Mesothelial cell of epicardium (in vitro differentiated cells): ENCODE measurements around the gene UGT1A7. TPM values are rescaled to one million over a fixed set of nuclear protein-coding genes. Genes with fewer than 3 reads are reported as not detected.
"Not testable (repeated sequence)": the region's sequence is repeated elsewhere in the genome, so short reads cannot be mapped to it uniquely, and the experiment has no call there.

Experiments
- DNase-seq, 2 experiments: peaks; one replicate each; pipeline ENCODE4 v3.0.0; 2021; ENCODE audit warnings: low spot score in 2 of 2; ENCODE audit not compliant: unreplicated experiment in 2 of 2
- H3K27ac Mint-ChIP-seq: 2 replicates; pipeline ENCODE4 v1.8.0; 2021; ENCODE audit warnings: mixed read lengths
- H3K27me3 Mint-ChIP-seq: 2 replicates; pipeline ENCODE4 v1.8.0; 2021; ENCODE audit warnings: low read depth, mixed read lengths
- H3K36me3 Mint-ChIP-seq: 2 replicates; pipeline ENCODE4 v1.8.0; 2021; ENCODE audit warnings: mixed read lengths
- H3K4me1 Mint-ChIP-seq: 2 replicates; pipeline ENCODE4 v1.8.0; 2021; ENCODE audit warnings: mixed read lengths
- H3K4me3 Mint-ChIP-seq: 2 replicates; pipeline ENCODE4 v1.8.0; 2021; ENCODE audit warnings: mild to moderate bottlenecking, moderate library complexity, mixed read lengths
- H3K9me3 Mint-ChIP-seq: 2 replicates; pipeline ENCODE4 v1.8.0; 2021; ENCODE audit warnings: mixed read lengths
- CTCF ChIP-seq: fragments of 200-600 bp; sonication (generic); IDR thresholded peaks from one replicate; pipeline ENCODE4 v1.5.0; 2021; ENCODE audit warnings: antibody characterized with exemption; ENCODE audit not compliant: unreplicated experiment
- total RNA-seq: library from RNA; stranded (reverse); gene quantifications from 3 replicates; pipeline ENCODE4 v1.2.1, GENCODE V29; 2021

Gene UGT1A7
- total RNA-seq, 1 donor from 2014 or later, result not detected

- no peak for TF ChIP-seq CTCF
- Mint-ChIP-seq H3K9me3 (no peaks in the 10 kb centered on the region), H3K4me3 (no peak within 1 kb of the TSS), H3K27me3 (peaks cover 25% of the 10 kb centered on the region), H3K36me3 (no peaks in the 10 kb centered on the region), H3K4me1 (no peaks in the 10 kb centered on the region), H3K27ac (no peak within 1 kb of the TSS)
- no peak for DNase-seq
Observed at GRCh38 chr2:233718552-233718951, 36.9 kb downstream of the UGT1A7 start, which contains the start of gene UGT1A4. TSS of gene UGT1A4 (plus strand) at chr2:233718736. CDS start at chr2:233718821, 85 bp downstream.

- Mint-ChIP-seq H3K4me1 (no peaks in the 10 kb centered on the region), H3K27me3 (peaks cover 4% of the 10 kb centered on the region), H3K27ac (no peak within 1 kb of the TSS), H3K36me3 (no peaks in the 10 kb centered on the region), H3K9me3 (peaks cover 7% of the 10 kb centered on the region), H3K4me3 (no peak within 1 kb of the TSS)
- TF ChIP-seq CTCF, result no peak
- no peak for DNase-seq
Observed at GRCh38 chr2:233728723-233729301, 47.1 kb downstream of the UGT1A7 start, which contains the start of gene UGT1A3. TSS of gene UGT1A3 (plus strand) at chr2:233729042. CDS start at chr2:233729127, 85 bp downstream.

GRCh38 chr2:233736868-233737653 is 55.4 kb downstream of the UGT1A7 start:
- Mint-ChIP-seq H3K27me3 (peaks cover 37% of the 10 kb centered on the region), H3K9me3 (peaks cover 11% of the 10 kb centered on the region)
- not testable (repeated sequence) for H3K4me3 Mint-ChIP-seq, H3K27ac Mint-ChIP-seq, H3K36me3 Mint-ChIP-seq, H3K4me1 Mint-ChIP-seq, DNase-seq

- H3K4me1 Mint-ChIP-seq, result no peaks in the 10 kb centered on the region
- no peaks in the 10 kb centered on the region for H3K36me3 Mint-ChIP-seq
- no peak overlapping the region for H3K27ac Mint-ChIP-seq
- no peak overlapping the region for H3K4me3 Mint-ChIP-seq
- no peak for DNase-seq
- peaks cover 19% of the 10 kb centered on the region for H3K27me3 Mint-ChIP-seq
- peaks cover 11% of the 10 kb centered on the region for H3K9me3 Mint-ChIP-seq
- no peak for TF ChIP-seq CTCF
Observed at GRCh38 chr2:233740870-233741269, 59.2 kb downstream of the UGT1A7 start.

GRCh38 chr2:233743464-233744259 is 62.0 kb downstream of the UGT1A7 start:
- peaks cover 16% of the 10 kb centered on the region for H3K9me3 Mint-ChIP-seq
- no peak overlapping the region for H3K27ac Mint-ChIP-seq
- peaks cover 19% of the 10 kb centered on the region for H3K27me3 Mint-ChIP-seq
- no peak for DNase-seq
- no peak overlapping the region for H3K4me3 Mint-ChIP-seq
- H3K36me3 Mint-ChIP-seq, result no peaks in the 10 kb centered on the region
- no peak for TF ChIP-seq CTCF
- no peaks in the 10 kb centered on the region for H3K4me1 Mint-ChIP-seq
